GM18868 (cell line): ENCODE results near the gene RNH1.
A peak's percentile ranks its signal among the peaks of the same experiment; 100 is the strongest.
"Not testable (repeated sequence)": the region's sequence is repeated elsewhere in the genome, so short reads cannot be mapped to it uniquely, and the experiment has no call there.

Experiments
- ATAC-seq: cut with Tn5 transposase; IDR thresholded peaks from one replicate; pipeline ENCODE4 v1.9.1; 2021; ENCODE audit warnings: mild to moderate bottlenecking, moderate library complexity; ENCODE audit not compliant: unreplicated experiment

The RNH1 gene

DNA sequence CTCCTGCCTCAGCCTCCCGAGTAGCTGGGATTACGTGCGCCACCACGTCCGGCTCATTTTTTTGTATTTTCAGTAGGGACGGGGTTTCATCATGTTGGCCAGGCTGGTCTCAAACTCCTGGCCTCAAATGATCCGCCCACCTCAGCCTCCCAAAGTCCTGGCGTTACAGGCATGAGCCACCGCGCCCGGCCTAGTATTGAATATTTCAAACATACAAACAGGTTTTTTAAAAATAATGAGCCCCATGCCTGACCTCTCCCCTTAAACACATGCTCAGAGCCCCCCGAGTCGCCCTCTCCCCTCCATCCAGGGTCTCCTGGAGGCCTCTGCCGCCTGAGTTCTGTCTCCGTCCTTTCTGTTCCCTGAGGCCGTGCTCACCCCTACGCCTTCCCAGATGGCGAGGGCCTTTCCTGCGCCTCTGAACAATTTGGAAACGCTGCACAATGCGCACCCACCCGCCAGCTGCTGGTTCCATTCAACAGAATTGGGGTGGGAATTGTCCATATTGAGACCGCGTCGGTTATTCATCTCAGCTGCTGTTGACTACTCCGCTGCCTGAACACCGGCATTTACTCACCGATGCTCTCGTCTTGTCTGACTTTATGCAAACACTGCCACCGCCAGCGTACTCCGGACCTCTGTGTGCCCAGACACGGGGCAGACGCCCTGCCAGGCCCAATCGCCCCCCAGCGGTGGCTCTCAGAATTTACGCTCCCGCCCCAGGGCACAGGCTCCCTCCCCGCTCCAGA, 13.6 kb upstream of the RNH1 start:
- no peak for ATAC-seq

DNA sequence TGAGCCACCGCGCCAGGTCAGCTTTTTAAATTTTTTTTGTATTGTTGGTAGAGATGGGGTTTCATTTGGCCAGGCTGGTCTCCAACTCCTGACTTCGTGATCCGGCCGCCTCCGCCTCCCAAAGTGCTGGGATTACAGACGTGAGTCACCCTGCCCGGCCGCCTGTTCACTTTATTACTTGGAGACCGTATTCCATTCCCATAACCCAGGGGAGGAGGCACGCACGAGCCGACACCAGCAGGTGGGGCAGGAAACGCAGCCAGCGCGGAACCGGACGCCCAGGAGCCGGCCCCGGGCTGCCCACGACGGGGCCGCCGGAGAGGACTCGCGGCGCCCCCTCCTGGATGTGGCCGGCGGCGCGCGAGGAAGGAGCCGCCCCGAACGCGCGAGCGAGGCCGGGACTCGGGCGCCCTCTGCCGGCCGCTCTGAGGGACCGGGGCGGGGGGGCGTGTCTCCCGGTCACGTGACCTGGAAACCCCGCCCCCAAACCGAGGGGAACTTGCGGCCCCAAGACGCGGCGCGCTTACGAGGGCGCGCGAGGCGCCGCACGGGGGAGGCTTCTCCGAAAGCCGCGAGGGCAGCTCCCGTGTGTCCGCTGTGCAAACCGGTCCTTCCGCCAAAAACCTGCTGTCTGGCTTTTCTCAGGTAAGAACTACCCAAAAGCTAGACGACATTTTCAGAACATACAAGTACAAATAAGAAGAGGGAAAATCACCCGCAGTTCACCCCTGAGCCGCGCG, 11.6 kb upstream of the RNH1 start:
- peak; percentile 52 for ATAC-seq

DNA sequence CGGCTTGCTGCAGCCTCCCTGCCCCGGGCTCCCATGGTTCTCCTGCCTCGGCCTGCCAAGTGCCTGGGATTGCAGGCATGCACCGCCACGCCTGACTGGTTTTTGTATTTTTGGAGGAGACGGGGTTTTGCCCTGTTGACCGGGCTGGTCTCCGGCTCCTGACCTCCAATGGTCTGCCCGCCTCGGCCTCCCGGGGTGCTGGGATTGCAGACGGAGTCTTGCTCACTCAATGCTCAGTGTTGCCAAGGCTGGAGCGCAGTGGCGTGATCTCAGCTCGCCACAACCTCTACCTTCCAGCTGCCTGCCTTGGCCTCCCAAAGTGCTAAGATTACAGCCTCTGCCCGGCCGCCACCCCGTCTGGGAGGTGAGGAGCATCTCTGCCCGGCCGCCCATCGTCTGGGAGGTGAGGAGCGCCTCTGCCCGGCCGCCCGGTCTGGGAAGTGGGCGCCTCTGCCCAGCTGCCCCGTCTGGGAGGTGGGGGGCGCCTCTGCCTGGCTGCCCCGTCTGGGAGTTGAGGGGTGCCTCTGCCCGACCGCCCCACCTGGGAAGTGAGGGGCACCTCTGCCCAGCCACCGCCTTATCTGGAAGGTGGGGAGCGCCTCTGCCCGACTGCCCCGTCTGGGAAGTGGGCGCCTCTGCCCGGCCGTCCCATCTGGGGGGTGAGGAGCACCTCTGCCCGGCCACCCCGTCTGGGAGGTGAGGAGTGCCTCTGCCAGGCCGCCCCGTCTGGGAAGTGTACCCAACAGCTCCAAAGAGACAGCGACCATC, 10.1 kb upstream of the RNH1 start:
- not testable (repeated sequence) for ATAC-seq

DNA sequence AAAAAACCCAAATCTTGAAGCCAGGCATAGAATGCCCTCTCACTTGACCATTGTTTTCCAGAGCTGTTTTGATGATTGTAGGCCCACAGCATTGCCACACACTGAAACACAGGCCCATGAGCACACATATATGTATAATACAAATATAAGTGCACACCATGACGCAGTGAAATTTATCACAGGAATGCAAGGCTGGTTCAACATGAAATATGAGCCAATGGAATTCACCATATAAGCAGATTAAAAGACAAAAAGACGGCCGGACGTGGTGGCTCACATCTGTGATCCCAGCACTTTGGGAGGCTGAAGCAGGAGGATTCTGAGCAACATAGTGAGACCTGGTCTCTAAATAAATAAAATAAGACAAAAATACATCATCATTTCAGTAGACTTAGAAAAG, 9.4 kb upstream of the RNH1 start:
- no peak for ATAC-seq

DNA sequence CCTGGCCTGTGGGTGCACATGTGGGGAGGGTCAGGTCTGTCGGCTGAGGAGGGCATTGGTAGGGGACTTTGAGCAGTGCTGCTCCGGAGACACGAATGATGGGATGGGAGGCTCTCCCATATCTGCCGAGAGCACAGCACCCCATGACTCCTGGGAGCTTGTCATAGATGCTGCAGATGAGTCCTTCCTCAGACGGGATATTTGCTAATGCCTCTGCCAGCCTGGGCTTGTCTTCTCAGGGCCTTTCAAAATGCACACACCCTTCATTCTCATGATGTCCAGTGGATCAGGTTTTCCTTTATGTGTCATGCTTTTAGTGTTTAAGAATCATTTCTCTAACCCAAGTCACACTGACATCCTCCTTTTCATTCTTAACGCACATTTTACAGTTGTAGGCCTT, 8.1 kb upstream of the RNH1 start:
- ATAC-seq: no peak

DNA sequence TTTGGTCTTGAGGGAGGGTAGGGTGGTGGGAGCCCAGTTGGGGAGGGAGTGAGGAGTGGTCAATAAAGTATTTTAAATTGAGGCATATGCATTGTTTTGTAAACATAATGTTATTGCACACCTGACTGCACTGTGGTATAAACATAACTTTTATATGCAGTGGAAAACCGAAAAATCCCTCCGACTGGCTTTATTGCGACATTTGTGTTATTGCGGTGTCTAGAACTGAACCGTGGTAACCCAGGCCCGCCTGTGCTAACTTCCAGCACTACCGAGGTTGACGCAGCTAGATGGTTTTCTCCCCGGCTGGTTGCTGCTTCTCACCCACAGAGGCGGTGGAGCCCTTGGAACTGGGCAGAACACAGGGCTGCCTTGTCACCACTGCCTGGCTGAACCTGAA, 7.6 kb upstream of the RNH1 start:
- ATAC-seq: no peak

DNA sequence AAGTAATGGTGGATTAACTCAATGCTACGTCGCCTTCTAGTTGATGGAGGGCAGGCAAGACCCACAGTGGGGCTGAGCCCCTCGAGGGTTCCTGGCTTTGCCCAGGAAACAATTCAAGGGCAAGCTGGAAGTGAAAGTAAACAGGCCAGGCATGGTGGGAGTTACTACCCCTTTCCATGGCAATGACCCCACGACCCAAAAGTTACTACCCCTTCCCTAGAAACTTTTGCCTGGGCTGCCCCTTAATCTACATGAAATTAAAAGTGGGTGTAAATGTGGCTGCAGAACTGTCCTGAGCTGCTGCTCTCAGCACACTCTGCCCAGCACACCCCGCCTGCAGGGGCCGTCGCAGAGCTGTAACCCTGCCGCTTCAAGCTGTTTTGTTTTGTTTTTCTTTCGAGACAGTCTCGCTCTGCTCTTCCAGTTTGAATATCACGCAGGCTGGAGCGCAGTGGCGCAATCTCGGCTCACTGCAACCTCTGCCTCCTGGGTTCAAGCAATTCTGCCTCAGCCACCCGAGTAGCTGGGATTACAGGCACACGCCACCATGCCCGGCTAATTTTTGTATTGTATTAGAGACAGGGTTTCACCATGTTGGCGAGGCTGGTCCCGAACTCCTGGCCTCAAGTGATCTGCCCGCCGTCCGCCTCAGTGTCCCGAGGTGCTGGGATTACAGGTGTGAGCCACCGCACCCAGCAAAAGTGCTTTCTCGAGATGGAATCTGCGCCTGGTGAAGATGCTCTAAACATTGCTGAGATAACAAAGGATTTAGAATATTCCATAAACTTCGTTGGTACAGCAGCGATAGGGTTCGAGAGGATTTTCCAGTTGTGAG, 5.9 kb upstream of the RNH1 start:
- ATAC-seq: no peak

DNA sequence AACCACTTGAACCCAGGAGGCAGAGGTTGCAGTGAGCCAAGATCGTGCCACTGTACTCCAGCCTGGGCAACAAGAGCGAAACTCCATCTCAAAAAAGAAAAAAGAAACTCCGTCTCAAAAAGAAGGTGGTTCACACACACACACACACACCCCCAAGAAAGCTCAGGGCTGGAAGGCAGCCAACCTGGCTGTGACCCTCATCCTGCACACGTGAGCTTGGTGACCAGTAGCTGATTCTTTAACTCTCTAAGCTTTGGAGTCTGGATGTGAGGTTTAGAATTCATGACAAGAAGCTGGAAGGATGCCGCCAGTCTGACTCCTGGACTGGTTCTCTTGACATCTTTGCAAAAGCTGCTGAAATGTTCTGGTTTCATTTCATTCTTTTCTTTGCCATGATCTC, 1.9 kb upstream of the RNH1 start:
- ATAC-seq: no peak

DNA sequence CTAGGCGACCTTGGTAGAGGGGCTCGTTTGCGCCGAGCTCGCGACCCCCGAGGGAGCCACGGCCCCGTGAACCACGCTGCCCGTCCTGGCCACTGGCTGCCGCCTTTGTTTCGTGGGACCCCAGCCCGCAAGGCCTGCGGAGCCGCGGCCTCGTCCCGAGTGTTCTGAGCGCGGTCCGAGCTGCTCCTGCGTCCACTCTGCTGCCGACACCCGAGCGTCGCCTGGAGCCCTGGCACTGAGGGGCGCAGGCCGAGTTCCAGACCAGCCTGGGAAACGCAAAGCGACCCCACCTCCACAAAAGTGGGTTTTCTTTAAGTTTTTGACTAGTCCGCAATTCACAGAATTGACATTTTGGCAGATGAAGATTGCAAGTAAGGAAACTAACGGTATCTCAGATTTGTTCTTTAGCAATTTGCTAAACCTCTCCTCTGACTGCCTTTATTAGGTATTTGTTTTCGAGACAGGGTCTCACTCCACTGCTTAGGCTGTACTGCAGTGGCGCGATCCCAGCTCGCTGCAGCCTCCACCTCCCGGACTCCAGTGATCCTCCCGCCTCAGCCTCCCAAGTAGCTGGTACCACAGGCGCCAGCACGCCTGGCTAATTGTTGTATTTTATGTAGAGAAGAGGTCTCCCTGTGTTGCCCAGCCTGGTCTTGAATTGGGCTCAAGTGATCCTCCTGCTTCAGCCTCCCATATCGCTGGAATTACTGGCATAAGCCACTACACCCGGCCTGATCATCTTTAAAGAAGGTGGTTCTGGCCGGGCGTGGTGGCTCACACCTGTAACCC, 879 bp upstream of the RNH1 start:
- no peak for ATAC-seq

DNA sequence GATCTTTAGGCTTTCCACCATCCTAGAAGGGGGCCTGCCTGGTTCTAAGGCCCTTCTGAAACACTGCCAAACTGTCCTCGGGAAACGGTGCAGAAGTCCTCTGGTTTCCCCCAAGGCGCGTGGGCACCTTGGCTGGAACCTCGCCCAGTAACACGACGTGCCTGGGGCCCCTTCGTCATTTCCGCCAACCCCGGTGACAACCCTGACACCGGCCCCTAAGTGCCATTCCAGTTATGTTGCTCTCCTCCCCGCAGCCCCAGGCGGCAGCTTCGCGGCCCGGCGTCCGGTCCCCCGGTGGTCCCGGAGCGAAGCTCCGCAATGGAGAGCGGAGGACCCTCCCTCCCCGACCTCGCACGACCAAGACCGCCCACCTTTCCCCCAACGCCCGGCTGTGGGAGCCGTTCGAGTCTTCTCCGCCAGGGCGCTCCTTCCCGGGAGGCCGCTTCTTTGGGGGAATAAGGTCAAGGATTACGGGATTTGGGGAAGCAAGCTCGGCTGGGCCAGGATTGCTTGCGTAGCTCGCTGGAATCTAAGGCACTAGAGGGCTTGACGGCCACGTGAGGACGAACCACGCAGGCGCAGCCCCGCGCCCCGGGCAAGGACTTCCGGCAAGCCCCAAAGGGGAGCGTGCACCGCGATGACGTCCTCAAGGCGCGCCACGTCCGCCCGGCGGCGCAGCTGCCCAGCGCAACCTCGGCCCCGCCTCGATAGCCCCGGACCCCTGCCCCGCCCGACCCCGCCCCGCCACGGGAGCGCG, 626 bp downstream of the RNH1 start:
- peak; percentile 68 for ATAC-seq

DNA sequence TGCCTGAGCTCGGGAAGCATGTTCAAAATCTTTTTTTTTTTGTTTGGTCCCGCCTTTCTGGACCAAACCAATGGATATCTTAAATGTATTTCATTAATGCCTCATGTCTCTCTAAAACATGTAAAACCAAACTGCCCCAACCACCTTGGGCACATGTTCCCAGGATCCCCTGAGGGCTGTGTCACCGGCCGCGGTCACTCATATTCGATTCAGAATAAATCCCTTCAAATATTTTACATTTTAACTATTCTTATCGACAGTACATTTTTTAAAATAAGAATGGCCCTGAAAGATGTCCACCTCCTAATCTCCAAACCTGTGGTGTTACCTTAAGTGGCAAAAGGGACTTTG, 2.1 kb downstream of the RNH1 start:
- ATAC-seq: no peak

DNA sequence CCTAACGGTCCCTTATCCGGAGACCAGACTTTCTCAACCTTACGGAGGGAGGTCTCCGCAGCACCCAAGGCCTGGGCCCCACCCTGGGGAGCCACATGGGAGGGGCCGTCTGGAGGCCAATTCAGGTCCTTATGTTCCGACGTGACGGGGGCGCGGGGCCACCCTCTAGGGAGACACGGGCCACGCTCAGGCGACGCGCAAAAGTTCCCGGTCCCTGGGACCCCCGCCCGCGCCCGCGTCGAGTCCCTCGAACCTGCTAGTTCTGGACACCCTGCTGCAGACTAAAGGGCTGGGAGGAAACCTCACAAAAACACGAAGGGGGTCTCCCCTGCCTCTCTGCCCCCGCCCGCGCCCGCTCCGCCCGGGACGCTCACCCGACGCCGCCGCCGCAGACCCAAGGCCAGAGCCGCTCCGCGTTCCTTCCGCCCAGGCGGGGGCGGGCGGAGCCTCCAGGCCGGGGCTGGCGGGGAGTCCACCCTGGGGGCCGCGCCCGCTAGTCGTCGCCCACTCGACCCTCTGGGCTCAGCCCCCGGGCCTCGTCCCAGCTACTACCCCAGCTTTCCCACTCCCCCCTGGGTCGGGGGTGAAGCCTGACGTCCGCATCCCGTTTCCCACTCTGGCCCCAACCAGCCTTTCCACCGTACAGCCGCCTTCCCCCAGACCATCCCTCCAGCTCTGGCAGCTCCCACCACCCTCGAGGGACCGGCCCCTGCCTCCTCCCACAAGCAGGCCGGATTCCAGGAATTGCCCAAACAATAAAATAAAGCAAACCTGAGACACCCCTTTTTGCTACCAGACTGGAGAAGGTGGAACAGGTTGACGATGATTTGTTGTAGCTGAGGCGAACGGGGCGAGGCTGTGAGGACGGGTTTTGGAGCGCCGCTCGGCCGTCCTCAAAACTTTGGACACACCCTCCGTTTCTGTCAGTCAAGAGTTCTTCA, 2.7 kb downstream of the RNH1 start:
- ATAC-seq: no peak

DNA sequence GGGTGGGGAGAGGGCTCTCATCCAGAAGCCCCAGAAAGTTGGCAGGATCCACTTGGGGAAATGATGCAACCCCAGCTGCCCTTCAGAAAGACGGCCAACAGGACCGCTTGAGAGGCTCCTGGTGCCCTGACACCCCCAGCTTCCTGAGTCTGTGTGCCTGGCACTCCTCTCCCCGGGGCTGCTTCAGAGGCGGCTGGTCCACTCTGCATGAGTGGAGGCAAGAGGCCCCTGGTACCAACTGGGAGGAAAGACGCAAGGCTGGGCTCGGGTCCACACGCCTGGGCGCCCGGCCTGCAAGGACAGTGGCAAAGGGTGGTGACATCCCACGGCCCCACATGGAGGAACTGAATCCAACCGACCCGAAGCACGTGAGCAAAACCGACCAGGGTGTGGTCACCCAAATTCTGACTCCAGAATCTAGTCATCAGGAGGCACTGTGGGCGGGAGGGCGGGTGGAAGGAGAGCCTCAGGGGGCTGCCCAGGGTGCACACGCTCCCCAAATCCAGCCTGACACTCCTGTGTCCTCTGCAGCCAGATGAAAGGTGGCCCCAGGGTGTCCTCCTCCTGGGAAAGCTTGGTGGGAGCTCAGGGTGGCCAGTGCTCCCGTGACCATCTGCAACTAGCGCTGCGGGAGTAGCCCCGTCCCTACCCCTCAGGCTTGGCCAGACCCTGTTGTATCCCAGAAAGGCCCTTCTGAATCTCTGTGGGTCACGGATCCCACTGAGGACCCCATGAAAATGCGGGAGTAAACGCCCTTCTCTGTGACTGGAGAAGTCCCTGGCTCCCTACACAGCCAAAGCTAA, 3.7 kb downstream of the RNH1 start:
- ATAC-seq: no peak

DNA sequence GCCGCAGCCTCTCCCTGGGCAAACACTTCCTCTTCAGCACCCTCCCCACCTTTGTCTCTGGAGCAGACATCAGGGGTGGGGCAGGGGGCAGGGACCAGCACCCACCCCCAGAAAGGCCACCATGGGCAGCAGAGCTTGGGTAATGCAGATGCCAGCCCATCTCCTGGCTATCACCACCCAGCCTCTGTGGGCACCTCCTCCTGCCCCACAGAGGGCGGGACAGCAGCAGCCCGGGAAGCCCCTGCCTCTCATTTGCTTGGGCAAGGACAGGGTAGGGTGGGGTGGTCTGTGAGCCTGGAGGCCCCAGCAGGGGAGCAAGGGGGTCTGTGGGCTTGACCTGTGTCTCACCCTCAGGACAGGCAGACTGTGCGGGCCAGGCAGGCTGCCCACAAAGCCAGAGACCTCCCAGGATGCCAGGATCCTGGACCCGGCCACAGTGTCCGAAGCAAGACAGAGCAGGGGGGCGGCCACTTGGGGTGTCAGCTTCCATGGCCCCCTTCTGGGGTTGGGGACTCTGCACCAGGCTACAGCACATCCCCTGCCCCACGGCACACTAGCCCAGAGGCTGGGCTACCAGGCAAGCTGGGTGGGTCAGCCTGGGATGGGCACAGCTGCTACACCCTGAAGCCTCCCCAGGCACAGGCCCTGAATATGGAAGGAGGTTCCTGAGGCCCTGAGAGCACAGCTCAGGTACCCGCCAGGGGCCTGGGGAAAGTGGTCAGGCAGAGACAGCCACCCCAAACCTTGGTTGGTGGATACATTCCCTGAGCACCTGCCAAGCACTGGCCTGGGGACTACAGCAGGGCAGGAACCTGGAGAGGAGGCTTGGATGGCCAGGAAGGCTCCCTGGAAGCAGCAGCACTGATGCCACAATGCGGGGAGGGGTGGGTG, 4.5 kb downstream of the RNH1 start:
- no peak for ATAC-seq

DNA sequence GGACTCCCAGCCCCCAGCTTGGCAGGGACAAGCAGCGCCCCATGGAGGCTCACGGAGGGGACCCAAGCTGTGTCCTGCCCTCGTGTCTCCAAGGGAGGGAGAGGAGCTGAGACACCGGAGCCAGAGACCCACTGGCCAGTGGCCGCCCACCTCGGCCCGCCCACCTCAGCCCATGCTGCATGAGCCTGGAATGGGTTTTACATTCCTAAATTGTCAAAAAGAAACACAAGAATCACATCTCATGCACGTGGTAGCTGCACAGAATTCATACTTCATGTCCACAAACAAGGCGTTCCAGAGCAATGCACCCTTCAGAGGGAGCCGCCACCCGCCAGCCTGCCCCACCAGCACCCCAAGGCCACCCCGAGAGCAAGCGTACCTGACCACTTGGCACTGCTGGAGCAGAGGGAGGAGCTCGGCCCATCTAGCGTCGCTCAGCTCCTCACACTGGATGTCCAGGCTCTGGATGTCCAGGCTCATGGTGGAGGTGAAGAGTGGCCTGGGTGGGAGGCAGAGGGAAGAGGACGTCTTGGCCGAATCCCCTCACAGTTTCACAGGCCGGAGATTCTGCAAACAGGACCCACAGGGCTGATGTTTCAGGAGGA, 5.3 kb downstream of the RNH1 start:
- no peak for ATAC-seq

DNA sequence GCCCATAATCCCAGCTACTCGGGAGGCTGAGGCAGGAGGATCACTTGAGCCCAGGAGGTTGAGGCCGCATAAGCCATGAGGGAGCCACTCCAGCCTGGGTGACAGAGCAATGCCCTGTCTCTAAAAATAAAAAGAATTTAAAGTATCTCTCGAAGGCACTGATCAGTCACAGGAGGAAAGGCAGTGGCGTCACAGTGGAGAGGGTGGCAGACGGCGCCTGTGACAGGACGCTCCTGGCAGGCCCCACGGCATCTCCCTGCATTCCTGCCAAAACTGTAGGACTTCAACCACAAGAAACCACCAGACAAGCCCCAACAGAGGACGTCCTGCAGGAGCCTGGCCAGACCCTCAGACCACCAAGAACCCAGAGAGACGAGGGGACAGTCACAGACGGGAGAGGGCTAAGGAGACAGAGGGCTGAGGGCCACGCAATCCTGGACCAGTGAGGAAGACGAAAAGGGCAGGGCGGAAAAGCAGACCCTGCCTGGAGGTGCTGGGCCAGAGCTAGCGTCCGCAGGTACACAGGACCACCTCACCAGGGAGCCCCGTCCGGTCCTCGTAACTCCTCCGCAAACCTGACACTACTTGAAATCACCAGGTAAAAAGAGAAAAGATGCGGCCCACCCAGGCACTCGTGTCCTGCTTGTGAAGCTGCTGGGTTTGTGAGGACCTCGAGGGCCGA, 5.9 kb downstream of the RNH1 start:
- no peak for ATAC-seq
